DMS53 treated with DMSO at 0.1 percent for 48 hours (cell line): ENCODE measurements around the gene ALKBH4.
"Not testable (repeated sequence)": the region's sequence is repeated elsewhere in the genome, so short reads cannot be mapped to it uniquely, and the experiment has no call there.

ENCODE experiments used
- DNase-seq: peaks from one replicate; lab custom pipeline; 2025; ENCODE audit not compliant: unreplicated experiment; lab: John Stamatoyannopoulos, UW

Gene ALKBH4

DNA sequence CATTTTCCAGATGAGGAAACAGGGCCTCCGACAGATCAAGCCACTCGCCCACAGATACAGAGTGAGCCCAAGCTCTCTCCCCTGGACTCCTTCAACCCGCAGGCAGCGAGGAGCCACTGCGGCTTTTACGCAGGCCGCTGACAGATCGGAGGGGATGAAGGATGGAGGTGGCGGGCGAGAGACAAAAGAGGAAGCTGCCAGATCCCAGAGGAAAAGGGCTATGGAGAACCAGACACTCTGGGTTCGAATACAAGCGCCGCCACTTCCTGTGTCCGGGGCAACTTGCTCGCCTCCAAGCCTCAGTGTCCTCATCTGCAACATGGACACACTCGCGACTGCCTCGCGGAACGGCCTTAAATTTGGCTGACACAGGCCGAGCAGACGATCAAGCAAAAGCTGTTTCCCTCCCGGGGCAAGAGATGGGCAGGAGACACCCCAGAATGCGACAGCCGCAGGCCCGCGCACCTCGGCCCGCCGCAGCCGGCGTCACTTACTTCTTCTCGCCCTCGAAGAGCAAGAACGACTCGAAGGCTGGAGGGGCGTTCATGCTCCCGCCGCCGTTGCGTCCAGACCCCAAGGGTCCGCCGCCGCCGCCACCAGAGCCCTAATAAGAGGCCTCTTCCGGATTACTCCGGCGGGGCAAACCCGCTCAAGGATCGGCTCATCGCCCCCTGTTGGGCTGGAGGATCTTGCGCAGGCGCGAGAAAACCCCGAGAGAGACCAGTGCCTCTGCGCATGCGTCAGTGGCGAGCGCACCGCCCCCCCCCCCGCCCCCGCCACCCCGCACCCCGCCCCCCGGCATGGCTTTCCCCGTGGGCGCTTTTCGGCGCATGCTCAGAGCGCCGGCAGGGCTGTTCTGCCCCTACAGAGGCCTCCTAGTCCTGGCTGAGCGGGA is 13.9 kb upstream of the ALKBH4 start, which contains the start of gene POLR2J:
POLR2J (minus strand) TSS at position 609 of the 895 bp plus-strand sequence; CDS start at position 547, 62 bp downstream.
- DNase-seq, result not testable (repeated sequence)

DNA sequence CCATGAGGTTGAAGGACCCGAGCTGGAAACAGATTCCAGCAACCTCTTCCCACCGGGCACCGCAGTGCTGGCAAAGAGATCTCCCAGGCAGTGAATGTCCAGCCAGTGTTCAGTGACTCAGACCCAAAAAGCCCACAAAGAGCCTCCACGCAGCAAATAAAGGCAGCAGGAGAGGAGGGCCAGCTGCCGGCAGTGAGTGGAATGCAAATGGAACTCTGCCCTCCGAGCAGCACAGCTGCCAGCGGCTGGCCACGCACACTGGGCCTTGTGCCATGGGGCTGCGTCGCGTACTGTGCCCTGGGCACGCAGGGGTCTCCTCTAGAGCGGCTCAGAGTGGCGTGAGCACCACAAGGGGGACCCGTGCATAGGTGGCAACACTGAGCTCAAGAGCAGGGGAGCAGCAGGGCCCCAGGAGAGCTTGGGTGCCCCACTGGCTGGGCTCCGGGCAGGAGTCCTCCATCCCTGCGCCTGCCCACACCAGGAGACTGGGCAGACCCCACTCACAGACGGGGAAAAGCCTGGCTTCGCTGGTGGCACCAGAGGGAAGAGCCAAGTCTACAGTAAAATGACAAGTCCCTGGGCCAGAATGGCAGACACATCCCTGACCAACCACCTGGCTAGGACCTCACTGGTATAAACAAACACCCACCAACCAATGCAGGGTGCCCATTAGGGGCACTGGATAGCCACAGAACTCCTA is 10.2 kb upstream of the ALKBH4 start:
- DNase-seq, result not testable (repeated sequence)

DNA sequence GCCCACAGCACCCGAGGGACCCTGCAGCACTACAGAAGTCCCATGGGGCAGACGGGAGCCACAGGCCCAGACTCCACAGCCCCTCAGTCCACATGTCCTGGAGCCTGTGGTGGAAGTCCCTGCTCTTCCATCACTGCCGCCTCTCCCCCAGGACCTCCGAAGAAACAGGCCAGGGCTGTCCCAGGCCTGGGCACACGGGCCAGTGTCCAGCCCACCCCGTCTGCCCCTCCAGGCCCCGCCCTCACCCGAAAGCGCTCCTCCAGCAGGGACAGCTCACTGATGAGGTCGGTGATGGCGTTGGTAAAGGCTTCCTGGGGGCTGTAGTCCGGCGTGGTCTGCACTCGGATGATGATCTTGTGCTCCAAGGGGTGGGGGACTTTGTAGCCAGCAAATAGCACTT is 9.5 kb upstream of the ALKBH4 start:
- not testable (repeated sequence) for DNase-seq

DNA sequence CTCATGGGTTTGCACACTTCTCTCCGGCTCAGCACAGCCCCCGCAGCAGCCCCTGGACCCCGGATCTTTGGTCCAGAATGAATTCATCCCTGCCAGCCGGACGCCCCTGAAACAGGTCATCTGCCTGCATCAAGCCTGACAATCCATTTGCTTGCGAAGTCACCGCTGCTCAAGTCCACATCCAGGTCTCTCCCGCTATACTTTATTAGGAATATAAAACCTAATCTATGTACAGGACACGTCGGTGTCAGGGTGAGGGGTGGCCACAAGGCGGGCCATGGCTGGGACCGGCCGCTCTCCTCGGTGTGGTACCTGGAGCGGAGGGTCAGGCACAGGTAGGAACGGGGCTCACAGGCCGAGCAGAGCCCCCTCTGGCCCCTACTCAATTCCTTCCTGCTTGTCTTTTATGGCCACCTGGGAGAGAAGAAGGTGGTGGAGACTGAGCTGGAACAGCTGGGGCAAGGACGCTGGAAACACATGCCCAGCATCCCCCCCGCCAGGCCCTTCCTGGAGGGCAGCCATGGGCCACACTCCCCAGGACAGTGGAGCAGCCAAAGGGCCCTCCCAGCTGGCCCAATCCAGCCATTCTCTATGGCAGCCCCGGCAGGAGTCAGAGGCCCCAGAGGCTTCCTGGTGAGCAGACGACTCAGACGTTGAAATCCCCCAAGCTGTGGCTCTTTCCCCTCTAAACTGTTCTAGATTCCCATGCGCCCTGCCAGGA is 8.8 kb upstream of the ALKBH4 start:
- no peak for DNase-seq

DNA sequence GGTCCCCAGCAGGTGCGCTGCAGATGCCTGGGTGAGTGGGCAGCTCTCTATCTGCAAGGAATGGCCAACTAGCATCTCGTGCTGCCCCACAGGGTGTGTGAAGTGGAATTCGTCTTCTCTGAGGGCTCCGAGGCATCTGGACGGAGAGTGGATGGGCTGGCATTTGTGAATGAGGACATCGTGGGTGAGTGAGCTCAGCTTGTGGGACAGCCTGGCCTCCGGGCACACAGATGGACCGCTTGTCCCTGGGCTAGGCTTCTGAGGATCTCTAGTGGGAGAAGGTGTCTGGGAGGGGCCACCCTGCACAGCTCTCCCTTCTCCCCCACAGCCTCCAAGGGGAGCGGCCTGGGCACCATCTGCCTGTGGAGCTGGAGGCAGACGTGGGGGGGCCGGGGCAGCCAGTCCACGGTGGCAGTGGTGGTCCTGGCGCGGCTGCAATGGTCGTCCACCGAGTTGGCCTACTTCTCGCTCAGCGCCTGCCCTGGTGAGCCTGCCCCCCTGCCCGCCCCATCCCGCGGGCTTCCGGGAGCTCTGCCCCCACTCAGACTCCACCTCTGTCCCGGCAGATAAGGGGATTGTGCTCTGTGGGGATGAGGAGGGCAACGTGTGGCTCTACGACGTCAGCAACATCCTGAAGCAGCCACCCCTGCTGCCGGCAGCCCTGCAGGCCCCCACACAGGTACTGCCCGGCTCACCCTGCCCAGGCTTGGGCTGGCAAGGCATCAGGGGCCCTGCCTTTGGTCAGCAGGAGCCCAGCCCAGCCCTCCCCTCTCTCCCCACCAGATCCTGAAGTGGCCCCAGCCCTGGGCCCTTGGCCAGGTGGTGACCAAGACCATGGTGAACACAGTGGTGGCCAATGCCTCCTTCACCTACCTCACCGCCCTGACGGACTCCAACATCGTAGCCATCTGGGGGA is 7.7 kb upstream of the ALKBH4 start:
- no peak for DNase-seq

DNA sequence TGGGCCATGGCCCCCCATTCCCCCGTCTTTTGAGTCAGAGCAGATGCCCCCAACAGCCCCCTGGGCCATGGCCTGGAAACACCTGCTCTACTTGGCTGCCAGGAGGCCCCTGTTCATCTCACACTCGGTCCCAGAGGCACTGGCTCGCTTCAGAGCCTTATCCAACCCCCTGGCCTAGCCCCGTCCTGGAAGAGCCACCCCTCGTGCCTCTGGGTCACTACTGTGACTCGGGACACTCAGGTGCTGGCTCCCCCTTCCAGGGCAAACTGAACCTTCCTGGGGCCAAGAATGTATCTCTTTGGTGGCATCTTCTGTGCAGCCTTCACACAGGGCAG is 7.1 kb upstream of the ALKBH4 start:
- DNase-seq, result no peak

DNA sequence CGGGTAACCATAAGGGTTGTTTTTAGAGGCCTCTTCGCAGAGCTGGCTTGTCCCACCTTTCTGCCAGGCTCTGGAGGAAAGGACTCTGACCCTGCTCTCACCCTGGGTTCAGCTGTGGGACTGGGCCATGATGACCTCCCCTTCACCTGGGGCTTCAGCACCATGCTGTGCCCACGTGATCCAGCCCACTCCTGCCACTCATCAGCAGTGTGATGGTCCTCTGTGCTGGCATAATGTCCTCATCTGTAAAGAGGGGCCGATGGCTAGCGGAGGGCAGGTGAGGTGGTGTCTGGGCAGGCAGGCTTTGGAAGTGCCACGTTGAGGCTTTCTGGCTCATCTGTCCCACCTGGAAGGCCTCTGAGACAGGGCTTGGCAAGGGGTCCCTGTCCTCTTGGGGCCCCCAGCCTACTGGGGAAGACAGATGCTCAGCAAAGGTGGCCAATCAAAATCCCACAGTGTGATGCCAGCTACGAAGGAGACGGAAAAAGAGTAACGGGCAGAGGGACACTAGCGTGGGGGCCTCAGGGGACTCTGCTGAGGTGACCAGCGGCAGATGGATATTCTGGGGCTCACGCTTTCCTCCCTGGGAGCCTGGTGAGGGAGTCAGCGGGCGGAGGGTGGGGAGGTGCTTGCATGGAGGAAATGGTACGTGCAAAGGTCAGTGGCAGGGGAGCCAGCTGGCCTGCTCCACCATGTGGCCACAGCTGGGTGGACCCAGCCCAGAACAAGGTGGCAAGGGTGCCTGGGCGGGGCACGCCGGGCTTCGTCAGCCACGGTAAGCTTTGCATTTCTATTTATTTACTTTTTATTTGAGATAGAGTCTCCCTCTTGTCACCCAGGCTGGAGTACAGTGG is 5.5 kb upstream of the ALKBH4 start:
- DNase-seq, result no peak

DNA sequence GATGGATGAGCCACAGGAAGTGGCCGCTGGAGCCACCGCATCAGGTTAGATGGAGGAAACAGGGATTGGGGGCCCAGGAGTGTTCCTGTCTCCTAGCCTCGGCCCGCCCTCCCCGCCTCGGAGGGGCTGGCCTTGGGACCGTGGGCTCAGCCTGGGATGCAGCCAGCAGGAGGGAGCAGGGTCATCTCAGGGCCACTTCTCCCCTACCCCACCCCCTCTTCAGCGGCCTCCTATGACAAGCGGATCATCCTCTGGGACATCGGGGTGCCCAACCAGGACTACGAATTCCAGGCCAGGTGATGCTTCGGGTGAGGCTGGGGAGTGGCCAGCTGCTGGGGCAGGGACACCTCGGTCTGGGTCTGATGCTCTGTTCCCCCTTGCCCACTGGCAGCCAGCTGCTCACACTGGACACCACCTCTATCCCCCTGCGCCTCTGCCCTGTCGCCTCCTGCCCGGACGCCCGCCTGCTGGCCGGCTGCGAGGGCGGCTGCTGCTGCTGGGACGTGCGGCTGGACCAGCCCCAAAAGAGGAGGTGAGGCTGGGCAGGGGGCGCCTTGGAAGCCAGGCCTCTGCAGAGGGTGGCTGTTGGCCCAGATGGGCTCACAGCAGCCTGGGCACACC is 4.8 kb upstream of the ALKBH4 start:
- no peak for DNase-seq

DNA sequence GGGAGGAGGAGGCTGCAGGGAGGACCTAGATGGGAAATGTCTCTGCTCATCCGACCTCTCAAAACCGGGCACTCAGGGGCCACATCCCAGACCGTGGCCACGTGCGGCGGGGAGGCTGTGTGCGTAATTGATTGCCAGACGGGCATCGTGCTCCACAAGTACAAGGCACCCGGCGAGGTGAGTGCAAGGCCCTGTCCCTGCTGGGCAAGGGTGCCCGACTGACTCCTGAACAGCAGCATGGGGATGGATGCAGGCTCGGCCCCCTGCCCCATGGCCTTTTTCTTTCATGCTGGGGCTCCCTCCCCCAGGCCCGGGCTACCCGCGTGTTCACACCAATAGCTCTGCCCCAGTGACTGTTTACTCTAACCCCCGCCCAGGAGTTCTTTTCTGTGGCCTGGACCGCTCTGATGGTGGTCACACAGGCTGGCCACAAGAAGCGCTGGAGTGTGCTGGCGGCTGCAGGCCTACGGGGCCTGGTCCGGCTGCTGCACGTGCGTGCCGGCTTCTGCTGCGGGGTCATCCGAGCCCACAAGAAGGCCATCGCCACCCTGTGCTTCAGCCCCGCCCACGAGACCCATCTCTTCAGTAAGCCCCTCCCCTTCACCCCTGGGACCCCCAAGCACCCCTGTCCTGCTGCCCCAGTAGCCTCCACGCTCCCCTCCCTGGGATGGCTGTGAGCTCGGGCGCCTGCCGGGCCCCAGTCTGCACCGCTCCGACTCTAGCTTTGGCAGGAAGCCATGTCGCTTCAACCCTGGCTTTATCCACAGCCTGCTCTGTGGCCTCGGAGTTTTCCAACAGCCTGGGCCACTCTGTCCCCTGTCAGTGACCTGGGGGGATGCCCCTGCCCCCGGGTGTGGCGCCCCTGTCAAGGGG is 4.1 kb upstream of the ALKBH4 start:
- DNase-seq, result no peak

DNA sequence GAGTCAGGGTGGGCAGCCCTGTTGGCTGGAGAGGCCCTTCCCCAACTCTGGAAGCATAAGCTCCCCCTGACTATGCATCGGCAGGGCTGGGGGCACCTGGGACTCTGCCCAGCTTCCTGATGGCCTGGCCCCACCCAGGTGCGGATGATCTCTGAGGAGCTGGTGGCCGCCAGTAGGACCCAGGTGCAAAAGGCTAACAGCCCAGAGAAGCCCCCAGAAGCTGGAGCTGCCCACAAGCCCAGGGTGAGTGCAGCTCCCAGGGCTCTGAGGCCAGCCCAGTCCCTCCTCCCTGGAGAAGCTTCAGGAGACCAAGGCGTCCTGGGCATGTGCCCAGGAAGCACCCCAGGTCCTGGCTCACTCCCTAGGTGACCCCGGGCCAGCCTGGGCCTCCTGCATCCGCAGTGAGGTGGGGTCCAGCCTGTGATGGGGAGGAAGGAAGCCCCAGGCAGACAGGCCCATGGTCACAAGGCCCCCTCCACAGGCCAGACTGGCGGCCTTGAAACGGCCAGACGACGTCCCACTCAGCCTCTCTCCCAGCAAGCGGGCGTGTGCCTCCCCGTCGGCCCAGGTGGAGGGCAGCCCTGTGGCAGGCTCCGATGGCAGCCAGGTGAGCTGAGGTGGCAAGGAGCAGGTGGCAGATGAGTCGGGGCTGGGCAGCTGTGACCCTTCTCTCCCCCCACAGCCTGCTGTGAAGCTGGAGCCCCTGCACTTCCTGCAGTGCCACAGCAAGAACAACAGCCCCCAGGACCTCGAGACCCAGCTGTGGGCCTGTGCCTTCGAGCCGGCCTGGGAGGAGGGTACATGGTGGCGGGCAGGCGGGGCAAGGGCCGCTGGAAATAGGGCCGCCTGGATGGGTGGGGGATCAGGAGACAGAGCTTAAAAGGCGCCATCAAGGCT is 3.2 kb upstream of the ALKBH4 start:
- no peak for DNase-seq

DNA sequence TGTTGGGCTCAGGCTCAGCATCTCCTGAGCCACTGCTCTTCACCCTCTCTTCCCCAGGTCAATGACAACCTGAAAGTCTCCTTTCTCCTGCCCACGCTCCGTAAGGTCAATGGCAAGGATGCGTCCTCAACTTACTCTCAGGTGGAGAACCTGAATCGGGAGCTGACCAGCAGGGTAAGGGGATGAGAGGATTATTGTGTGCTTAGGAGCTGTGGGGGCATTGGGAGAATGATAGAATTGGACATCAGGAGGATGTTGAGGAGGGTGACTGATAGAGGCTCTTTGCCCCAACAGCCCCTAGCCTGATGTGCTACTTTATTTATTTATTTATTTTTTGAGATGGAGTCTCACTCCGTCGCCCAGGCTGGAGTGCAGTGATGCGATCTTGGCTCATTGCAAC is 1.4 kb upstream of the ALKBH4 start:
- DNase-seq, result no peak

DNA sequence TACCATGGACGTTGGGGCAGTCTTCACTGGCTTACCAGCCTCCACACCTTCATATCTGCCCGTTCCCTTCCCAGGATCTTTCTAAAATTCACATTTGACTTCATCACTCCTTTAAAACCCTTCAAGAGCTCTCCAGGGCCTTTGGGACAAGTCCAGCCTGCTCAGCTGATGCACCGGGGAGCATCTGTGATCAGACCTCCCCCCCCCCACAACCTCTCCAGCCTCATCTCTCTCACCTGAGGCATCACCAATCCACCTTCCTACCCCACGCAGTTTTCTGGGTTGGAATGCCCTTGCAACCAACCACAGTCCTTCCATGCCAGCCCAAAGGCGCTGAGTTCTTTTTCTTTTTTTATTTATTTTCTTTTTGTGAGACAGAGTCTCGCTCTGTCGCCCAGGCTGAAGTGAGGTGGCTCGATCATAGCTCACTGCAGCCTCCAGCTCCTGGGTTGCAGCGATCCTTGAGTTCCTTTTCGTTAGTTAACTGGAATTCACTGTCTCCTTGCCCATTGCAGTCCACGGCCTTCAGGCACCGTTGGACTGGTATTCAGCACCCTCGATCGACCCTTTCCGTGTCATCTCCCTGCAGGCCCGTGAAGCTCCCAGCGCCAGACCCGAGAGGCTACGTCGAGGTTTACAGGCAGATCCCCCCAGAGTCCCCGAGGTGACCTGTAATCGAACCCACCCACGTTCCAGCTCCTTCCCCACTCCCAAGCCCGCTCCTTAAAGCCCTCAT is 654 bp downstream of the ALKBH4 start:
- no peak for DNase-seq

DNA sequence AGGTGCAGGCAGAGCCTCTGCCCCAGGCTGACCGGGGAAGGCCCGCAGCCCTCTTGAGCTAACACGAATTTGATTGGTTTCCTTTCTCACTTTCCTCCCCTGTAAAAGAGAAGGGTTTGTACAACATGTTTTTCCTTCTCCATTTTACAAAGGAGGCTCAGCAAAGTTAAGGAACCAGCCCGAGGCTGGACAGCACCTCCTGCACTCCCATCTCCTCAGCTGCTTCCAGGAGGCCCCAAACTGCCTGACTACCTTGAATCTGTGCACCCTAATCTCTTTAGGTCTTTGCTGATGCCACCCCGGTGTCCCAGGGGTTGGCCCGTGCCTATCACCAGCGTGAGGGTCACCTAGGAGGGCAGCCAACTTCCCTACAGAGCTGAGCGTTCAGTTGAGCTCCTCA is 4.2 kb downstream of the ALKBH4 start:
- no peak for DNase-seq

DNA sequence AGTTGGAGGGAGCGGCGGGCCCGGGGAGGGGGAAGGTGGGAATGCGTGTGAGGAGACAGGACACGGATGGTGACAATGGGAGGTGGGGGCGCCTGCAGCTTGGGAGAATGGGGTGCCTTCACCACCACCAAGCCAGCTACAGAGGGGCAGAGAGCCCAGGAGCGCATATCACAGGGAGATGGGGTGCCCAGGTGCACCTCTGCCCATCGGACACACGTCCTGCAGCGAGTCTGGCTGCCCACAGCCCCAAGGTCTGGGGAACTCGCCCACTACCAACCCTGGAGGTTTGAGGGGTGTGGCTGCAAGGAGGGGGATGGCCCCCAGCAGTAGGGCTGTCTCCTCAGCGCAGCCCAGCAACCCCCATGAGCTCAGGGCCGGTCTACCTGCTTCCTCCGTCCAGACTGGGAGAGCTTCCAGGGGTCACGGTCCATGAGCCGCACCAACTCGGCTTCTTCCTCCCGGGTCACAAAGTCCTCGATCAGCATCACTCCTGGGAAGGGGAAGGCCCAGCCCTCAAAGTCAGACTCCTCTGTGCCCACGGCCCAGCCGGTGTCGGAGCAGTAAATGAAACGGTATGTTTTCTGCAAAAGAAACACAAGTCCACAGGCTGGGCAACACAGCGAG is 5.3 kb downstream of the ALKBH4 start:
- DNase-seq, result no peak

DNA sequence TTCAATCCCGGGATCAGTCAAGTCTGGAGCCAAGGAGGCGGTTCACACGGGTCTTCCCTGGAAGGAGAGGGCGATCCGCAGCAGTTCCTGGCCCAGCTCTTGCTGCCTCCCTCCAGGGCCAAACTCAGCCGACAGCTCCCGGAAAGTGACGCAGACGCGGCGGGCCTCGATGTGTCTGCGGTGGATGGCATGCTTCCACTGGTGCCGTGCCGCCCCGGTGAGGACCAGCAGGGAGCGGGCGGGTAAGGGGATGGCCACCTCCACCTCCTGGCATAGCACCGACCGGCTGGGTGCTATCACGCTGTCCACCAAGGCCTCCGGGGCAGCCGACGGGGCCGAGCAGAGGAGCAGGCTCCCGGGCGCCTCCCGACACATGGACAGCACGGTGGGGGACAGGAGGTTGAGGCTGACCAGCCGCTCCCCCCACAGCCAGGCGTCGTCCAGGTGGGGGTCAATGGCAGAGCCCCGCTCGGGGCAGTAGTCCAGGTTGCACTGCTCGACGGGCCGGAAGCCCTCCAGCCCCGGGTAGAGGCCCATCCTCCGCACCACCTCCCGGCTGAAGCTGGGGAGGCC is 7.2 kb downstream of the ALKBH4 start:
- DNase-seq, result no peak

DNA sequence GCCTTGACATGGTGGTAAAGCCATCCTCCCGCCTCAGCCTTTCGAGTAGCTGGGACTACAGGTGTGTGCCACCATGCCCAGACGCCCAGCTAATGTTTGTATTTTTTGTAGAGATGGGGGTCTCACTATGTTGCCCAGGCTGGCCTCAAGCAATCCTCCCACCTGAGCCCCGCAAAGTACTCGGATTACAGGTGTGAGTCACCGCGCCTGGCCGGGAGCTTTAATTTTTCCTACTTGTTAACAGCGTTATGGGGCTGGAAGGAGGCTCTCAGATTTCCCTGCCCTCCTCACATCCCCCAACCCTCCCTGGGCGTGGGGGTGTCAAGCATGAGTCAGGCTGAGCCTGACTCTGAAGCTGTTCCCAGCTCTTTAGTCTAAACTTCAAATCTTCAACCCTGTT is 8.3 kb downstream of the ALKBH4 start:
- DNase-seq, result no peak
